ENCODE data around the gene TTLL11. TPM values are rescaled to one million over a fixed set of nuclear protein-coding genes. Genes with fewer than 3 reads are reported as not detected.

TTLL11 gene
- total RNA-seq, 1 experiment from 2014 or later: 7.0 TPM

DNA sequence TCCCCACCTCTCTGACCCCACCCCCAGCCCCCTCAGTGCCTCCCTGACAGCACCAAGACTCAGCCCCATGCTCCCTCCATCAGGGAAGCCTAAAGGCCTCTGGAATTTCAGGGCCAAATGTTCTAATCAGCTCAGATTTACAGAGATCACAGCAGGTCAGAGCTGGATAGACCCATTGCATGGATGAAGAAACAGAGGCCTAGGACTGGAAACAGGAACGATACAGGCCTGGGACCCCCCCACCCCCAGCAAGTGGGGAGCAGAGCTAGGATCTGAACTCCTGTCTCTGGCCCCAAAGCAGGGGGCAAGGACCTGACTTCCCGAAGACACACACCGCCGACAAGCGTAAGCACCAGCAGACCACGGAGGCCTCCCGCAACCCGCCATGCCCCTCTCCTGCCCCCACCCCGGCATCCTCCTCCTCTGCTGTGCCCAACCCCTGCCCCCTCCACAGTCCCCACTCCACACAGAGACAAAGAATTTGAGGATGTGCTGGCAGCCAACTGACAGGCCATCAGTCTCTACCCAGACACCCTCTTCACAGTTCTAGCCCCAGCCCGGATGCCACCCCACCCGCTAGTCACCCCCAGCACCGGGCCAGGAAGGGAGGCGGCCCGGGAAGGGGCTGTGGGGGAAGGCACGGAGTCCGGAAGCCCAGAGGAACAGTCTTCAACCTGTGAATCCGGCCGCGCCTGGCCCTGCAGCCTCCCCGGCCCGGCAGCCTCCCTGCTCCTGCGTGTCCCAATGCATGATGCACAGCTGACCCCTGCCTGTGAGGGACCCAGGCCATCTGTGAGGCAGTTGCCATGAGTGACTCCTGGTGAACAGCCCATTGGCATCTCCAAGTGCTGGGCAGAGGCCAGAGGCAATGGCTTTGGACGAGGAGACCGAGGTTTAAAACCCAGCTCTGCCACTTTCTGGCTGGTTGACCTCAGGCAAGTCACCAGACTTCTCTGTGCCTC is 35.2 kb upstream of the TTLL11 start:
- no peak overlapping the region for H2AFZ ChIP-seq (ENCODE audit: low read length)
- peaks cover 14% of the 10 kb centered on the region for H3K4me1 ChIP-seq (ENCODE audit: insufficient read depth, low read length)
- ATAC-seq (no peak), DNase-seq (no peak)
- H3K27me3 ChIP-seq (ENCODE audit: low read length): no peaks in the 10 kb centered on the region
- no TSS peak for BruUV-seq (replicated peaks)
- H3K4me3 ChIP-seq (ENCODE audit: low read length): no peak overlapping the region
- intact Hi-C loops (cut with micrococcal nuclease): loop anchor here (5.0 to 10.0 kb wide), 2 partner anchors 99 to 137 kb away; partner anchors contain the start of genes LHX6, MRRF and RBM18
- no peaks in the 10 kb centered on the region for H3K9me3 ChIP-seq (ENCODE audit: low read length)
- H3K36me3 ChIP-seq (ENCODE audit: low read depth, low read length): no peaks in the 10 kb centered on the region
- TF ChIP-seq, protein P1, sequence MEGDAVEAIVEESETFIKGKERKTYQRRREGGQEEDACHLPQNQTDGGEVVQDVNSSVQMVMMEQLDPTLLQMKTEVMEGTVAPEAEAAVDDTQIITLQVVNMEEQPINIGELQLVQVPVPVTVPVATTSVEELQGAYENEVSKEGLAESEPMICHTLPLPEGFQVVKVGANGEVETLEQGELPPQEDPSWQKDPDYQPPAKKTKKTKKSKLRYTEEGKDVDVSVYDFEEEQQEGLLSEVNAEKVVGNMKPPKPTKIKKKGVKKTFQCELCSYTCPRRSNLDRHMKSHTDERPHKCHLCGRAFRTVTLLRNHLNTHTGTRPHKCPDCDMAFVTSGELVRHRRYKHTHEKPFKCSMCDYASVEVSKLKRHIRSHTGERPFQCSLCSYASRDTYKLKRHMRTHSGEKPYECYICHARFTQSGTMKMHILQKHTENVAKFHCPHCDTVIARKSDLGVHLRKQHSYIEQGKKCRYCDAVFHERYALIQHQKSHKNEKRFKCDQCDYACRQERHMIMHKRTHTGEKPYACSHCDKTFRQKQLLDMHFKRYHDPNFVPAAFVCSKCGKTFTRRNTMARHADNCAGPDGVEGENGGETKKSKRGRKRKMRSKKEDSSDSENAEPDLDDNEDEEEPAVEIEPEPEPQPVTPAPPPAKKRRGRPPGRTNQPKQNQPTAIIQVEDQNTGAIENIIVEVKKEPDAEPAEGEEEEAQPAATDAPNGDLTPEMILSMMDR (conservative IDR thresholded peaks at IDR 0.05; ENCODE audit: low read depth, low read length): no peak
- TF ChIP-seq EZH2phosphoT487 (IDR thresholded peaks at IDR 0.05; ENCODE audit: borderline replicate concordance, low read length): no peak
- no peak for TF ChIP-seq EZH2 (IDR thresholded peaks at IDR 0.05; ENCODE audit: low read length, unreplicated experiment)
- H3K79me2 ChIP-seq (ENCODE audit: low read length): no peaks in the 10 kb centered on the region
- no peak overlapping the region for H3K27ac ChIP-seq (ENCODE audit: low read length)
- H3K4me2 ChIP-seq (ENCODE audit: low read length): no peak overlapping the region
- CTCF ChIA-PET: interaction anchor here (0.5 kb wide), 1 partner anchor 320 kb away, joined by 3 read pairs; no protein-coding TSS in a partner anchor
- no peaks in the 10 kb centered on the region for H4K20me1 ChIP-seq (ENCODE audit: low read length)
- POLR2A ChIA-PET (ENCODE audit: unreplicated experiment): no interaction called here
- no peaks in the 10 kb centered on the region for H3F3A ChIP-seq (ENCODE audit: low read length, unreplicated experiment)
- H3K9ac ChIP-seq (ENCODE audit: low read length): no peak overlapping the region
- H3K9me2 ChIP-seq (replicated peaks; ENCODE audit: low read length): no peaks in the 10 kb centered on the region

GRCh38 chr9:122127396-122127798 is 34.3 kb upstream of the TTLL11 start:
- no TSS peak for BruUV-seq (replicated peaks)
- Histone ChIP-seq H4K20me1 (ENCODE audit: low read length) (no peaks in the 10 kb centered on the region), H3K36me3 (ENCODE audit: low read depth, low read length) (no peaks in the 10 kb centered on the region), H3K79me2 (ENCODE audit: low read length) (no peaks in the 10 kb centered on the region), H3K4me2 (ENCODE audit: low read length) (no peak overlapping the region), H3K9me3 (ENCODE audit: low read length) (no peaks in the 10 kb centered on the region), H3K9me2 (replicated peaks; ENCODE audit: low read length) (no peaks in the 10 kb centered on the region), H3K27ac (ENCODE audit: low read length) (no peak overlapping the region), H3K4me1 (ENCODE audit: insufficient read depth, low read length) (peaks cover 14% of the 10 kb centered on the region), H3K27me3 (ENCODE audit: low read length) (no peaks in the 10 kb centered on the region), H2AFZ (ENCODE audit: low read length) (no peak overlapping the region), H3K4me3 (ENCODE audit: low read length) (no peak overlapping the region), H3F3A (ENCODE audit: low read length, unreplicated experiment) (no peaks in the 10 kb centered on the region), H3K9ac (ENCODE audit: low read length) (no peak overlapping the region)
- TF ChIP-seq EZH2 (IDR thresholded peaks at IDR 0.05; ENCODE audit: low read length, unreplicated experiment) (no peak), EZH2phosphoT487 (IDR thresholded peaks at IDR 0.05; ENCODE audit: borderline replicate concordance, low read length) (no peak)
- TF ChIP-seq, protein P1 (conservative IDR thresholded peaks at IDR 0.05; ENCODE audit: low read depth, low read length): 0 out of 2 replicates have a peak, but pooled peaks have one; percentile 13
- ATAC-seq (no peak), DNase-seq (no peak)
- ChIA-PET CTCF (interaction anchor here (0.5 kb wide), 1 partner anchor 321 kb away, joined by 3 read pairs; no protein-coding TSS in a partner anchor), POLR2A (ENCODE audit: unreplicated experiment) (no interaction called here)
- intact Hi-C loops (cut with micrococcal nuclease): loop anchor here (5.0 to 10.0 kb wide), 2 partner anchors 100 to 137 kb away; partner anchors contain the start of genes LHX6, MRRF and RBM18
